Karpas-422 (cell line): ENCODE data around the gene CISD3. TPM values are rescaled to one million over a fixed set of nuclear protein-coding genes. Genes with fewer than 3 reads are reported as not detected.

Experiments
- DNase-seq: peaks from one replicate; pipeline ENCODE4 v3.0.0-alpha.2; 2015
- H2AFZ ChIP-seq: fragments of 200-600 bp; sonication (generic); 2 replicates; pipeline ENCODE4 v1.6.1; 2014; ENCODE audit warnings: antibody characterized with exemption, low read length, mixed read lengths
- H3K27ac ChIP-seq: fragments of 200-600 bp; sonication (generic); 2 replicates; pipeline ENCODE4 v1.5.1; 2014; ENCODE audit warnings: mild to moderate bottlenecking, low read length, moderate library complexity
- H3K27me3 ChIP-seq: fragments of 200-600 bp; sonication (generic); 2 replicates; pipeline ENCODE4 v1.6.1; 2014; ENCODE audit warnings: low read length, mixed read lengths
- H3K36me3 ChIP-seq: fragments of 200-600 bp; sonication (generic); 2 replicates; pipeline ENCODE4 v1.6.1; 2014; ENCODE audit warnings: low read length, mixed read lengths; ENCODE audit not compliant: insufficient read depth
- H3K4me1 ChIP-seq: fragments of 200-600 bp; sonication (generic); 2 replicates; pipeline ENCODE4 v1.6.1; 2014; ENCODE audit warnings: mild to moderate bottlenecking, low read length, mixed read lengths
- H3K4me2 ChIP-seq: fragments of 200-600 bp; sonication (generic); 2 replicates; pipeline ENCODE4 v1.6.1; 2014; ENCODE audit warnings: low read length, low read depth, mild to moderate bottlenecking; ENCODE audit not compliant: poor library complexity, severe bottlenecking
- H3K4me3 ChIP-seq: fragments of 200-600 bp; sonication (generic); 2 replicates; pipeline ENCODE4 v1.5.1; 2014; ENCODE audit warnings: mild to moderate bottlenecking, antibody characterized with exemption, low read length, mixed read lengths
- H3K79me2 ChIP-seq: fragments of 200-600 bp; sonication (generic); 2 replicates; pipeline ENCODE4 v1.6.1; 2014; ENCODE audit warnings: mild to moderate bottlenecking, low read length, mixed read lengths
- H3K9ac ChIP-seq: fragments of 200-600 bp; sonication (generic); 2 replicates; pipeline ENCODE4 v1.6.0; 2014; ENCODE audit warnings: low read length
- H3K9me2 ChIP-seq: fragments of 200-600 bp; sonication (generic), shearing (Covaris generic); replicated peaks from 2 replicates; pipeline ENCODE4 v1.6.0; 2014; ENCODE audit warnings: mild to moderate bottlenecking, low read length, moderate library complexity; ENCODE audit not compliant: insufficient read depth
- H3K9me3 ChIP-seq: fragments of 300-700, 200-600 bp; sonication (generic); 2 replicates; pipeline ENCODE4 v1.6.1; 2014; ENCODE audit warnings: low read length, mixed read lengths
- H4K20me1 ChIP-seq: fragments of 200-600 bp; sonication (generic); 2 replicates; pipeline ENCODE4 v1.6.1; 2014; ENCODE audit warnings: mild to moderate bottlenecking, antibody characterized with exemption, low read length, low read depth; ENCODE audit not compliant: insufficient read depth
- small RNA-seq: library from RNA; depleted of rRNA; stranded (forward); fragments of <200 nt; gene quantifications from one replicate; pipeline ENCODE3, GENCODE V24; 2014
- total RNA-seq: library from RNA; depleted of rRNA; stranded (reverse); fragments of >200 nt; shearing (Covaris generic); gene quantifications from 2 replicates; pipeline ENCODE4 v1.2.3, GENCODE V29; 2014; ENCODE audit warnings: low replicate concordance; rRNA removed

CISD3 gene
- total RNA-seq, 1 experiment from 2014 or later: 6.8 TPM

DNA sequence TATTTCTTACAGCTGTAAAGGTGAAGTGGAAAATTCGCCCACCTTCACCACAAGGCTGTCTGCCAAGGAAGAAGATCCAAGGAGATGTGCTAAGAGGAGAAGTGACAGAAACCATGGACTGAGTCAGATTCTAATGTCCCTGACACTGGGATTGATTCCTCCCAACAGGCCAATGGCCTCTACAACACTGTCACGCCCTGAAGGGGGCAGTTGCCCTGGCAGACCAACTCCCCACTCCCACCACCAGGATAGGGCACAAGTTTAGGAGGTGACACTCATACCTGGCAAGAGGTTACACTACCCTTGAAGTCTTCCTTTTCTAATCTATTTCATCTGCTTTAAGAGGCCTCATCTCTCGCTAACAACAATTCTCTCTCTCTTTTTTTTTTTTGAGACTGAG is 53.1 kb downstream of the CISD3 start:
- H3K27ac ChIP-seq: no peak overlapping the region
- H3K4me1 ChIP-seq: no peaks in the 10 kb centered on the region
- no peak overlapping the region for H3K9ac ChIP-seq
- no peak overlapping the region for H3K4me2 ChIP-seq
- no peaks in the 10 kb centered on the region for H3K79me2 ChIP-seq
- H3K9me2 ChIP-seq: no peaks in the 10 kb centered on the region
- no peak overlapping the region for H3K4me3 ChIP-seq
- H4K20me1 ChIP-seq: no peaks in the 10 kb centered on the region
- no peak overlapping the region for H2AFZ ChIP-seq
- H3K36me3 ChIP-seq: peaks cover 15% of the 10 kb centered on the region; the same call in 1 of the 2 replicates
- H3K27me3 ChIP-seq: no peaks in the 10 kb centered on the region
- DNase-seq: no peak
- no peaks in the 10 kb centered on the region for H3K9me3 ChIP-seq

Small RNA genes lying within 50 kb of the gene (small RNA-seq; reads per million reads assigned to genes)
- gene MIR4726: not detected
- not detected for gene MIR4734
- gene RNA5SP440: 1.5 reads per million, percentile 43 among the genes with 10 or more reads in this experiment
- gene RNU6-866P: not detected

Other genes with a start within 250 kb of the CISD3 start
- 0.14 and 0.86 TPM in 2 replicates for gene SRCIN1, start 124.4 kb upstream of the CISD3 start, total RNA-seq
- 7.6 and 19.9 TPM in 2 replicates for gene EPOP, start 55.4 kb upstream of the CISD3 start, total RNA-seq
- gene MLLT6, start 25.1 kb upstream of the CISD3 start, total RNA-seq: 72.4 and 119 TPM in 2 replicates
- gene PCGF2, start 18.0 kb downstream of the CISD3 start, total RNA-seq: 0.15 and 0.58 TPM in 2 replicates
- 243 and 277 TPM in 2 replicates for gene PSMB3, start 22.4 kb downstream of the CISD3 start, total RNA-seq
- 32.0 and 42.7 TPM in 2 replicates for gene PIP4K2B, start 69.2 kb downstream of the CISD3 start, total RNA-seq
- gene CWC25, start 95.0 kb downstream of the CISD3 start, total RNA-seq: 11.8 and 12.7 TPM in 2 replicates
- gene RPL23, start 123.4 kb downstream of the CISD3 start, total RNA-seq: 2,394 and 2,712 TPM in 2 replicates
- gene LASP1, start 139.7 kb downstream of the CISD3 start, total RNA-seq: 59.3 and 85.0 TPM in 2 replicates
- gene FBXO47, start 237.1 kb downstream of the CISD3 start, total RNA-seq: not detected in 2 replicates